CD4-positive, alpha-beta T cell treated with Interleukin-12 subunit alpha and Interleukin-12 subunit beta, for 1 hour (primary cell): Measurements from ENCODE around the gene LAMC3.

Experiments used
- DNase-seq: peaks from one replicate; pipeline ENCODE4 v3.0.0-alpha.2; 2020

The LAMC3 gene

DNA sequence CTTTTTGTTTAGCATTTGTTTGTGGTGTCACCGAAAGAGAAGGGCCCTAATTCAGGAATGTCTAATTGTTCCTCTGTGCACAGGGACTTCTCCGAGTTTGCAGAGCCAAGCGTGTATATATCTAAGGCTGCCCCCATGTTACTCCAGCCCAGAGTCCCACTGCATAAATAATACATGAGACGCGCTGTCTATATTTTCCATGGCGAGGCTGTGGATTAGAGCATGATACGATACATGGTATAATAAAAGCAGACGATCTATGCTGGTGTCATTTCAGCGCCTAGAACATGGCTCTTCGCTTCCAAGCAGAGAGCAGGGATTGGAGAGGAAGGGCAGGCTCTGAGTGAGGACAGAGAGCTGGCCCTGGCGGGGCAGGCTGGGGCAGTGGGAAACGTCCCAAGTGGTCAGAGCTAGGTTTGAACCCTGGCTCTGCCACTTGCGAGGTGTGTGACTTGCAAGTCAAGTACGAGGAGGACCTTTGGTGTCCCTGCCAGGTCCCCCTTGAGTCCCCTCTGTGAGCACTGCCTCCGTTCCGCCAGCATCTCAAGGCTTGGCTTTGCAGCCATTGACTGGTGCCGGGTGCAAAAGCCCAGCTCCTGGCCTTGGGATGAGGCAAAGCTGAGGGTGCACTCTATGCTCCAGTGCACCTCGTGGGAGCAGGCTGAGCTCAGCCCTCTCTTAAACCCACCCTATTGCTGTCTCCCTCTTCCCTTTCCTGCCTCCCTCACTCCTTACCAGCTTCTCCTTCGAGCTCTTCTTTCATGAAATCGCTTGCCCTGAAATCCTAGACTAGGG, 29.2 kb upstream of the LAMC3 start:
- no peak for DNase-seq

DNA sequence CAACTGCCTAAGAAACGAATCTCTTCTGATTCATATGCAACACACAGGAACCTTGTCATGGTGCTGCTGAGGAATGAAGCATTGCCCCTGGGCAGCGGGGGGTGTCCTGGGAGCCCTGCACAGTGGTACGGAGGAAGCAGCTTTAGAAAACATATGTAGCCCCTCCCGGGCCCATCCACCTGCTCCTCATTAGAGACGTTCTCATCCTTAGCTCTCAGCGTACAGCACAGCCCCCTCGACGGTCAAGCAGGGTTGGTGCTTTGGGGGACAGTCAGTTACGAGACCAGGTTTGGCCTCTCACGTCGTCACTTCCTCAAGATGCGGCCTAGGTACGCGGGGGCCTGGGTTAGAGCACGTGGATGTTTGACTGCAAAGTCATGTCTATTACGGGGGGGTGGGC, 28.4 kb upstream of the LAMC3 start:
- DNase-seq = no peak

GRCh38 chr9:130981002-130981755, 27.8 kb upstream of the LAMC3 start:
- no peak for DNase-seq

DNA sequence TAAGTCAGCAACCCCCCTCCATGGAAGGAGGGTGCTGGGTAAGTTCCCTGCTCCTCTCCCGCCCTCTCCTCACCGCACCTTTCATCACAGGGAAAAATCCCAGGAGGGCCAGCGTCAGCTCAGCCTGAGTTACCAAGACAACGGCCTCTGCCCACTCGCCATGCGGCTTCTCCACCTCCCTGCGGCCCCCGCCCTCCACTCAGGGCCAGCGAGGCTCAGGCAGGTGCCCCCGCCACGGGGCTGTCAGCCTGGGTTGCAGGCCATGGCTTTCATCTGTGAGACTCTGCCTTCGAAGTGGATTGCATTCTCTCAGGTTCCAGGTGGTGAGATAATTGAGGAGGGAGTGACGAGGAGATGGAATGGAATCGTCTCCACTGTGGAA, 27.2 kb upstream of the LAMC3 start:
- no peak for DNase-seq

- no peak for DNase-seq
Observed at GRCh38 chr9:130982636-130983358, 26.2 kb upstream of the LAMC3 start.

- no peak for DNase-seq
Observed at GRCh38 chr9:130983359-130983670, 25.7 kb upstream of the LAMC3 start.

- DNase-seq = no peak
Observed at GRCh38 chr9:130983970-130984369, 25.0 kb upstream of the LAMC3 start.

- no peak for DNase-seq
Observed at GRCh38 chr9:130984521-130984920, 24.5 kb upstream of the LAMC3 start.

- DNase-seq = no peak
Observed at GRCh38 chr9:130985029-130985428, 23.9 kb upstream of the LAMC3 start.

DNA sequence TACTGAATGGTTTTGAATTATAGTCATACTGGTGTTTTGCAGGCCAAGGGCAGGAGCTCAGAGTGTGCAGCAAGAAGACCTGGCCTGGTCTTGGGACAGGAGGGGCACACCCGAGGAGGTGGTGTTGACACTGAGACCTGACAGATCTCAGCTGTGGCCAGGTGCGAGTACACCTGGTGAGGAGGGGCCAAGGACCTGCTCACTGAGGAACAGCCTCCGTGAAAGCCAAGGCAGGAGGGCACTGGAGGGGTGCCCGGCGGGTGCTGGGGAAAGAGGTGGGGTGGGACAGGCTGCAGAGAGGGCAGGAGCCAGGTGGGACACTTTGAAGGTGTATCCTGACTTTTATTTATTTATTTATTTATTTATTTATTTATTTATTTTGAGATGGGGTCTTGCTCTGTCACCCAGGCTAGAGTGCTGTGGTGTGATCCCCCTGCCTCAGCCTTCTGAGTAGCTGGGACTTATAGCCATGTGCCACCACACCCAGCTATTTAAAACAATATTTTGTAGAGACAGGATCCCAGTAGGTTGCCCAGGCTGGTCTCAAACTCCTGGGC, 23.3 kb upstream of the LAMC3 start:
- no peak for DNase-seq

GRCh38 chr9:130986356-130986965, 22.5 kb upstream of the LAMC3 start:
- no peak for DNase-seq

GRCh38 chr9:130987054-130987453, 21.9 kb upstream of the LAMC3 start:
- DNase-seq = no peak

- no peak for DNase-seq
Observed at GRCh38 chr9:130987738-130988399, 21.1 kb upstream of the LAMC3 start.

DNA sequence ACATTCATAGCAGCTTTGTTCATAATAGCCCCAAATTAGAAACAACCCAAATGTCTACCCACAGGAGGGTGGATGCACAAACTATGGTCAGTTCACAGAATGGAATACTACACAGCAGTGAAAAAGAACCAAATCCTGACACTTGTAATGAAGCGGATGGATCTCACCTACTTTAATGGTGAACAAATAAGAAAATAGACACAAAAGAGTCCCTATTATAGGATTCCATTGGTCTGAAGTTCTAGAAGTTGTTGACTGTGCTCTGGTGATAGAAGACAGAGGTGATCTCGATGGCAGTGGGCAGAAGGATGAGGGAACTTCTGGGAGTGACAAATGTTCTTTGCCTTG, 20.6 kb upstream of the LAMC3 start:
- DNase-seq = no peak

DNA sequence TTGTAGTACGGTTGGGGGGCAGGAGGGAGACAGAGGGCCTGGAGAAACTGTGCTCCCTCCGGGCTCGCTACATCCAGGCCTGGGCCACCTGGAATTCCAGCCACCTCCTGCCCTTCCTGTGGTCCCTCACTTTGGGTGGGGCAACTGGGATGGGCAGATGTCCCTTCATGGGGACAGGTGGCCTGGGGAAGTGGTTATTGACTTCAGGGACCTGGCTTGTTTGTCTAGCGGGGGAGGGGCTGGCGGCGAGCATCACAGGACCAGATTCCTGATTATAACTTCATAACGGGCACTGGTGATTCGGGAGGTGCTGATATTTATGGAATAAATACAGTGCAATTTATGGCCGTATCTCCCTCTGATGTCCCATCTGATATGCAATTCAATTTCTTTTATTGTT, 20.1 kb upstream of the LAMC3 start:
- no peak for DNase-seq

DNA sequence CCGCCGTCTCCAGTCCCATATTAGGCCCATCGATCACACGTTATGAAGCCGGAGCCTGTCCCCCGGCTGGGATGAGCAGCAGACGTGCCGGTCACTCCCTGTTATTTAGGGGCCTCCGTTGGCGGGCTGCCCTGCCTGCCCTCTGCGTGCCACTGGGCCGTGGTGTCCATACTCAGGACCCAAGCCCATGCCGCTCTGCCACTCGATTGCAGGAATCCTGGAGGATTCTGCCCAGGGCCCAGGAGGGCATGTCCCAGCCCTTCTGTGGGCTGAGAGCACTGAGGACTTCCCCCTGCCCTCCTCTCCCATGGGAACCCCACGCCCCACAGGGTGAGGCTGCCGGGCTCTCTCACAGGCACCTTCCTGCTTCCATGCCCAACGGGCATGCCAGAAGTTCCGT, 19.6 kb upstream of the LAMC3 start:
- no peak for DNase-seq

GRCh38 chr9:130989891-130990290, 19.1 kb upstream of the LAMC3 start:
- DNase-seq = no peak

DNA sequence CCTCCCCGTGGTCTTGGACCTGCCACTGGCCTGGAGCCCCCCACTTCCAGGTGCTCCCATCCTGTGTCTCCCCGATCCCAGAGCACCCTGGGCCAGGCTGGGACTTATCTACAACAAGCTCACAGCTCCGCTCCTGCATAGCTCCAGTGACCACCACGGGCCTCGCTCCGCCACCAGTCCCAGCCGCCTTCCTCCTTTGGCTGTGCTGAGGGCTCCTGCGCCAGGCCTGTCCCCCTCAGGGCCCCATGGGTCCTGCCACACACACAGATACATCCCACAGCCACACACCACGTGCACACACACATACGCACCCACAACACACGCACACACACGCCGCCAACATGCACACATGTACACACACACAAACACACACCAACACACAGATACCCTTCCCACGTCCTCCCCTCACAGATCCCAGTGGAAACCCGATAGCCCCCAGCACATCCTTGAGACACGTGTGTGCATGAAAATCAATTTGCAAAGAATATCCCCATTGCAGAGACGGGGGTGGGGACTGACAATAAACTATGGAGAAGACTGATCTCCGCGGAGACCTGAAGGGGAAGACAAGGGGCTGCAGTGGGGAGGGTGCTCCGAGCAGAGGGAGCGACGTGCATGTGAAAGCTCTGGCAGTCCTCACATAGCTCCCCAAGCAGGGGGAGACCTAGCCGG, 18.5 kb upstream of the LAMC3 start:
- no peak for DNase-seq

- DNase-seq = no peak
Observed at GRCh38 chr9:130990978-130991777, 17.8 kb upstream of the LAMC3 start.

GRCh38 chr9:130991778-130992681, 16.9 kb upstream of the LAMC3 start:
- DNase-seq = no peak
